Activated CD4-positive, alpha-beta memory T cell treated with anti-CD3 and anti-CD28 coated beads, Interleukin-2, amount 10 ng/mL, durations not matched to agents 7 days and 5 days (primary cell): ENCODE measurements around the gene HID1. TPM values are rescaled to one million over a fixed set of nuclear protein-coding genes. Genes with fewer than 3 reads are reported as not detected.
"Not testable (repeated sequence)": the region's sequence is repeated elsewhere in the genome, so short reads cannot be mapped to it uniquely, and the experiment has no call there.

ENCODE experiments used
- CTCF ChIA-PET: fragments of 350-600 bp; sonication (Branson Sonifier 250); formaldehyde crosslinking; loops from one replicate; lab custom pipeline; 2021; ENCODE audit warnings: antibody characterized with exemption, inconsistent platforms; lab: Charles Lee
- POLR2A ChIA-PET: fragments of 350-600 bp; sonication (Branson Sonifier 250); formaldehyde crosslinking; loops from one replicate; lab custom pipeline; 2021; ENCODE audit warnings: antibody characterized with exemption; lab: Charles Lee
- DNase-seq: peaks from one replicate; pipeline ENCODE4 v3.0.0-alpha.2; 2020
- H3K27ac Mint-ChIP-seq: one replicate; pipeline ENCODE4 v1.8.0; 2021; ENCODE audit warnings: mild to moderate bottlenecking, mixed read lengths
- H3K27me3 Mint-ChIP-seq: one replicate; pipeline ENCODE4 v1.8.0; 2021; ENCODE audit warnings: mixed read lengths
- H3K36me3 Mint-ChIP-seq: one replicate; pipeline ENCODE4 v1.8.0; 2021; ENCODE audit warnings: low read depth, mixed read lengths
- H3K4me1 Mint-ChIP-seq: one replicate; pipeline ENCODE4 v1.8.0; 2021; ENCODE audit warnings: mixed read lengths
- H3K4me3 Mint-ChIP-seq: one replicate; pipeline ENCODE4 v1.8.0; 2021; ENCODE audit warnings: mild to moderate bottlenecking, mixed read lengths
- H3K9me3 Mint-ChIP-seq: one replicate; pipeline ENCODE4 v1.8.0; 2021; ENCODE audit warnings: mixed read lengths
- total RNA-seq, 2 experiments: library from RNA; stranded (reverse); gene quantifications; one replicate each; pipeline ENCODE4 v1.2.3, GENCODE V29; 2021

Gene HID1
- total RNA-seq, 2 experiments from 2014 or later: 0.38 to 1.4 TPM

- ChIA-PET CTCF (interaction anchor here (0.8 kb wide), 1 partner anchor 32 kb away, joined by 4 read pairs; no protein-coding TSS in a partner anchor), POLR2A (interaction anchor here (1.0 kb wide), 1 partner anchor 18 kb away, joined by 5 read pairs; the partner anchor contains the start of gene MRPL58)
- H3K36me3 Mint-ChIP-seq: no peaks in the 10 kb centered on the region
These were observed 21.9 kb upstream of the HID1 start for GRCh38 chr17:74994440-74994839.

GRCh38 chr17:74992223-74992622 is 19.7 kb upstream of the HID1 start:
- H3K27ac Mint-ChIP-seq: no peak overlapping the region
- H3K27me3 Mint-ChIP-seq: peaks cover 14% of the 10 kb centered on the region
- H3K36me3 Mint-ChIP-seq: no peaks in the 10 kb centered on the region
- ChIA-PET POLR2A (interaction anchor here (5.8 kb wide), 1 partner anchor 20 kb away, joined by 39 read pairs; the partner anchor contains the start of gene MRPL58), CTCF (interaction anchor here (2.3 to 4.5 kb wide), 2 partner anchors 20 to 31 kb away, joined by 13 to 29 read pairs; partner anchors contain the start of gene MRPL58)
- DNase-seq: no peak
- peaks cover 12% of the 10 kb centered on the region for H3K4me1 Mint-ChIP-seq
- H3K4me3 Mint-ChIP-seq: no peak overlapping the region
- no peaks in the 10 kb centered on the region for H3K9me3 Mint-ChIP-seq

More at GRCh38 chr17:74994440-74994839, 21.9 kb upstream of the HID1 start:
- Mint-ChIP-seq H3K4me3 (no peak overlapping the region), H3K4me1 (peaks cover 10% of the 10 kb centered on the region), H3K9me3 (no peaks in the 10 kb centered on the region), H3K27ac (no peak overlapping the region), H3K27me3 (peaks cover 2% of the 10 kb centered on the region)
- no peak for DNase-seq

- ChIA-PET CTCF (interaction anchor here (2.3 to 4.5 kb wide), 2 partner anchors 21 to 29 kb away, joined by 13 to 29 read pairs; partner anchors contain the start of gene MRPL58), POLR2A (interaction anchor here (5.8 kb wide), 1 partner anchor 21 kb away, joined by 39 read pairs; the partner anchor contains the start of gene MRPL58)
- no peak for DNase-seq
- Mint-ChIP-seq H3K4me1 (peaks cover 21% of the 10 kb centered on the region), H3K36me3 (no peaks in the 10 kb centered on the region), H3K4me3 (no peak overlapping the region), H3K27me3 (peaks cover 23% of the 10 kb centered on the region), H3K9me3 (no peaks in the 10 kb centered on the region), H3K27ac (no peak overlapping the region)
These were observed 18.1 kb upstream of the HID1 start for GRCh38 chr17:74990581-74991105.

- Mint-ChIP-seq H3K27me3 (peaks cover 34% of the 10 kb centered on the region), H3K27ac (no peak overlapping the region), H3K9me3 (no peaks in the 10 kb centered on the region), H3K4me1 (peaks cover 21% of the 10 kb centered on the region), H3K36me3 (no peaks in the 10 kb centered on the region), H3K4me3 (peak overlapping the region; percentile 65)
- CTCF ChIA-PET: interaction anchor here (0.6 to 4.5 kb wide), 15 partner anchors 11 to 301 kb away, joined by 3 to 31 read pairs (median 5); partner anchors contain the start of genes HID1, MIF4GD, MRPL58 and SLC25A19
- peak; percentile 33 for DNase-seq
- POLR2A ChIA-PET: interaction anchor here (0.7 to 5.8 kb wide), 3 partner anchors 24 to 195 kb away, joined by 3 to 39 read pairs (median 3); partner anchors contain the start of genes ARMC7, MRPL58 and SUMO2
These were observed 15.6 kb upstream of the HID1 start for GRCh38 chr17:74987909-74988711.

GRCh38 chr17:74987418-74987908 is 14.9 kb upstream of the HID1 start, which contains the start of gene CDR2L:
TSS of gene CDR2L (plus strand) at chr17:74987632. CDS start at chr17:74988044, 412 bp downstream.
- CTCF ChIA-PET: interaction anchor here (0.8 to 2.9 kb wide), 13 partner anchors 11 to 302 kb away, joined by 3 to 31 read pairs (median 5); partner anchors contain the start of genes HID1, MIF4GD, MRPL58 and SLC25A19
- Mint-ChIP-seq H3K4me1 (peaks cover 21% of the 10 kb centered on the region), H3K9me3 (no peaks in the 10 kb centered on the region), H3K27ac (peak within 1 kb of the TSS; percentile 7), H3K27me3 (peaks cover 34% of the 10 kb centered on the region), H3K4me3 (peak within 1 kb of the TSS; percentile 70), H3K36me3 (no peaks in the 10 kb centered on the region)
- DNase-seq: peak; percentile 91
- POLR2A ChIA-PET: interaction anchor here (0.7 to 5.8 kb wide), 4 partner anchors 13 to 195 kb away, joined by 3 to 39 read pairs (median 3); partner anchors contain the start of genes ARMC7, MRPL58 and SUMO2

GRCh38 chr17:74986206-74986576 is 13.6 kb upstream of the HID1 start:
- H3K27me3 Mint-ChIP-seq: peaks cover 34% of the 10 kb centered on the region
- H3K4me3 Mint-ChIP-seq: no peak overlapping the region
- peaks cover 30% of the 10 kb centered on the region for H3K4me1 Mint-ChIP-seq
- H3K36me3 Mint-ChIP-seq: no peaks in the 10 kb centered on the region
- no peak overlapping the region for H3K27ac Mint-ChIP-seq
- DNase-seq: no peak
- ChIA-PET POLR2A (no interaction called here), CTCF (interaction anchor here (0.7 to 1.2 kb wide), 2 partner anchors 28 to 81 kb away, joined by 3 read pairs; no protein-coding TSS in a partner anchor)
- H3K9me3 Mint-ChIP-seq: no peaks in the 10 kb centered on the region

GRCh38 chr17:74982663-74983313 is 10.2 kb upstream of the HID1 start:
- H3K27ac Mint-ChIP-seq, H3K9me3 Mint-ChIP-seq, H3K36me3 Mint-ChIP-seq, DNase-seq: not testable (repeated sequence)
- peaks cover 39% of the 10 kb centered on the region for H3K27me3 Mint-ChIP-seq
- POLR2A ChIA-PET: interaction anchor here (0.6 to 1.4 kb wide), 4 partner anchors 9 to 29 kb away, joined by 3 to 4 read pairs (median 3); no protein-coding TSS in a partner anchor
- CTCF ChIA-PET: interaction anchor here (1.4 to 2.0 kb wide), 4 partner anchors 9 to 49 kb away, joined by 3 to 6 read pairs (median 4); partner anchors contain the start of gene MRPL58
- H3K4me1 Mint-ChIP-seq: peaks cover 24% of the 10 kb centered on the region
- peak overlapping the region; percentile 27 for H3K4me3 Mint-ChIP-seq

- Mint-ChIP-seq H3K4me1 (peaks cover 22% of the 10 kb centered on the region), H3K27me3 (peaks cover 37% of the 10 kb centered on the region), H3K36me3 (no peaks in the 10 kb centered on the region), H3K27ac (peak overlapping the region; percentile 53), H3K9me3 (no peaks in the 10 kb centered on the region), H3K4me3 (peak overlapping the region; percentile 72)
- DNase-seq: peak; percentile 84
- ChIA-PET POLR2A (interaction anchor here (1.1 kb wide), 1 partner anchor 12 kb away, joined by 3 read pairs; no protein-coding TSS in a partner anchor), CTCF (interaction anchor here (1.4 to 2.0 kb wide), 3 partner anchors 8 to 30 kb away, joined by 4 to 6 read pairs (median 5); partner anchors contain the start of gene MRPL58)
These were observed 9.6 kb upstream of the HID1 start for GRCh38 chr17:74981979-74982662.

- H3K4me3 Mint-ChIP-seq: peak overlapping the region; percentile 72
- CTCF ChIA-PET: interaction anchor here (0.8 kb wide), 1 partner anchor 20 kb away, joined by 4 read pairs; no protein-coding TSS in a partner anchor
- peaks cover 36% of the 10 kb centered on the region for H3K27me3 Mint-ChIP-seq
- peak overlapping the region; percentile 53 for H3K27ac Mint-ChIP-seq
- H3K4me1 Mint-ChIP-seq: peaks cover 15% of the 10 kb centered on the region
- no peaks in the 10 kb centered on the region for H3K9me3 Mint-ChIP-seq
- H3K36me3 Mint-ChIP-seq: no peaks in the 10 kb centered on the region
- POLR2A ChIA-PET: interaction anchor here (1.1 kb wide), 1 partner anchor 32 kb away, joined by 4 read pairs; no protein-coding TSS in a partner anchor
- no peak for DNase-seq
These were observed 8.9 kb upstream of the HID1 start for GRCh38 chr17:74981318-74981978.

GRCh38 chr17:74979408-74980146 is 7.0 kb upstream of the HID1 start:
- H3K27ac Mint-ChIP-seq: no peak overlapping the region
- H3K4me1 Mint-ChIP-seq: peaks cover 13% of the 10 kb centered on the region
- peaks cover 31% of the 10 kb centered on the region for H3K27me3 Mint-ChIP-seq
- no peak overlapping the region for H3K4me3 Mint-ChIP-seq
- no peak for DNase-seq
- POLR2A ChIA-PET: no interaction called here
- CTCF ChIA-PET: interaction anchor here (0.6 to 1.1 kb wide), 3 partner anchors 32 to 235 kb away, joined by 3 read pairs; no protein-coding TSS in a partner anchor
- H3K9me3 Mint-ChIP-seq: no peaks in the 10 kb centered on the region
- no peaks in the 10 kb centered on the region for H3K36me3 Mint-ChIP-seq
